HepG2 (cell line): ENCODE data around the gene NEDD1. TPM values are rescaled to one million over a fixed set of nuclear protein-coding genes. Genes with fewer than 3 reads are reported as not detected.

Experiments used
- ATAC-seq: fragments of 200-7000 bp; cut with Tn5 transposase; 3 replicates; pipeline ENCODE4 v1.9.1; 2020; ENCODE audit warnings: mild to moderate bottlenecking, moderate library complexity
- Bru-seq: library from RNA; stranded (reverse); fragments of 400-500 nt; gene quantifications from one replicate; lab custom pipeline; 2021; lab: Mats Ljungman, UMichigan
- BruChase-seq, 2 experiments: library from RNA; stranded (reverse); fragments of 400-500 nt; gene quantifications; one replicate each; lab custom pipeline; 2021; lab: Mats Ljungman, UMichigan
- BruUV-seq: library from RNA; stranded (reverse); fragments of 400-500 nt; replicated peaks from 2 replicates; lab custom pipeline; 2021; lab: Mats Ljungman, UMichigan
- CTCF ChIA-PET: fragments of 300-600 bp; formaldehyde crosslinking; extraction: SDS; loops from one replicate; lab custom pipeline; 2021; ENCODE audit warnings: low total read pairs, inconsistent platforms, low intra/inter-chr PET ratio; lab: Yijun Ruan, JAX
- POLR2A ChIA-PET: fragments of 350-600 bp; sonication (Branson Sonifier 250); formaldehyde crosslinking; loops from one replicate; lab custom pipeline; 2020; ENCODE audit warnings: antibody characterized with exemption, inconsistent platforms; lab: Yijun Ruan, JAX
- DNase-seq: peaks from one replicate; pipeline ENCODE4 v3.0.0-alpha.2; 2015; ENCODE audit warnings: low spot score
- FAIRE-seq: peaks from 3 replicates; lab custom pipeline; 2011; peaks lifted over from hg19 to GRCh38; lab: Jason Lieb, UNC
- H2AFZ ChIP-seq: one replicate; pipeline ENCODE4 v1.6.1; 2011; ENCODE audit warnings: low read length, inconsistent platforms
- H3K27ac ChIP-seq: fragments of 300-600 bp; 3 replicates; pipeline ENCODE4 v1.8.0; 2011; ENCODE audit warnings: mixed run types, mild to moderate bottlenecking, mixed read lengths, low read length, inconsistent platforms; ENCODE audit not compliant: insufficient read depth; ENCODE audit errors: extremely low read length
- H3K27me3 ChIP-seq, 2 experiments: fragments of 200-600 bp in 1 of 2; 2 replicates in 1 of 2; 3 replicates in 1 of 2; pipeline versions ENCODE4 v1.6.0 to v1.8.0; 2011; ENCODE audit warnings: low read length in 2 of 2, mild to moderate bottlenecking in 2 of 2, moderate library complexity in 2 of 2, inconsistent platforms in 1 of 2; ENCODE audit not compliant: insufficient read depth in 2 of 2, control insufficient read depth in 1 of 2
- H3K36me3 ChIP-seq, 2 experiments: fragments of 200-600 bp in 1 of 2; replicated peaks in 1 of 2; 2 replicates in 1 of 2; 3 replicates in 1 of 2; pipeline versions ENCODE4 v1.5.1 to v1.8.0; 2011; ENCODE audit warnings: low read length in 2 of 2, inconsistent platforms in 1 of 2; ENCODE audit not compliant: insufficient read depth in 2 of 2, control insufficient read depth in 1 of 2
- H3K4me1 ChIP-seq: 2 replicates; pipeline ENCODE4 v1.5.1; 2012; ENCODE audit warnings: low read length, inconsistent platforms; ENCODE audit not compliant: insufficient read depth
- H3K4me2 ChIP-seq: 2 replicates; pipeline ENCODE4 v1.6.0; 2011; ENCODE audit warnings: low read depth, low read length, inconsistent platforms
- H3K4me3 ChIP-seq, 3 experiments: fragments of 200-600 bp in 1 of 3; sonication (generic), shearing (Covaris generic) in 1 of 3; replicated peaks in 1 of 3; 2 replicates each; pipeline ENCODE4 v1.5.1; 2011 to 2016; ENCODE audit warnings: low read length in 3 of 3, inconsistent platforms in 2 of 3, low read depth in 2 of 3, mild to moderate bottlenecking in 2 of 3, control low read depth in 1 of 3, mixed read lengths in 1 of 3; ENCODE audit not compliant: insufficient read depth in 1 of 3
- H3K79me2 ChIP-seq: one replicate; pipeline ENCODE4 v1.6.1; 2011; ENCODE audit warnings: low read length, inconsistent platforms; ENCODE audit not compliant: insufficient read depth
- H3K9ac ChIP-seq: 2 replicates; pipeline ENCODE4 v1.6.0; 2011; ENCODE audit warnings: mild to moderate bottlenecking, low read depth, low read length, inconsistent platforms; ENCODE audit not compliant: insufficient read depth
- H3K9me3 ChIP-seq: 2 replicates; pipeline ENCODE4 v1.5.1; 2012; ENCODE audit warnings: mild to moderate bottlenecking, low read length
- H4K20me1 ChIP-seq: 2 replicates; pipeline ENCODE4 v1.6.0; 2011; ENCODE audit warnings: inconsistent platforms, mild to moderate bottlenecking, low read length, moderate library complexity; ENCODE audit not compliant: insufficient read depth
- EP300 ChIP-seq, 3 experiments: sonication (generic) in 1 of 3; formaldehyde crosslinking in 1 of 3; IDR thresholded peaks; 2 replicates each; pipeline versions ENCODE4 v1.5.1 to v1.6.1; 2011 to 2020; ENCODE audit warnings: low read depth in 2 of 3, low read length in 2 of 3, borderline replicate concordance in 1 of 3, improper control_type of control experiment in 1 of 3, mild to moderate bottlenecking in 1 of 3, missing genetic modification reagents in 1 of 3, moderate library complexity in 1 of 3
- GZF1 ChIP-seq: sonication (generic); formaldehyde crosslinking; IDR thresholded peaks from 2 replicates; pipeline ENCODE4 v1.5.1; 2020; ENCODE audit warnings: mild to moderate bottlenecking, missing genetic modification reagents
- HNF4G ChIP-seq, 2 experiments: sonication (generic) in 1 of 2; formaldehyde crosslinking in 1 of 2; IDR thresholded peaks; 2 replicates each; pipeline versions ENCODE4 v1.4.0 to v1.6.1; 2011 to 2020; ENCODE audit warnings: borderline replicate concordance in 2 of 2, low read depth in 2 of 2, mild to moderate bottlenecking in 2 of 2, low read length in 1 of 2, missing genetic modification reagents in 1 of 2, moderate library complexity in 1 of 2
- RFX5 ChIP-seq: IDR thresholded peaks from 2 replicates; pipeline ENCODE4 v1.6.1; 2011; ENCODE audit warnings: low read depth, low read length, improper control_type of control experiment
- SIN3B ChIP-seq: fragments of 150-350 bp; IDR thresholded peaks from 2 replicates; pipeline ENCODE4 v1.6.1; 2014; ENCODE audit warnings: low read length
- SMARCE1 ChIP-seq: fragments of 450-650 bp; IDR thresholded peaks from 2 replicates; pipeline ENCODE4 v1.6.1; 2017; ENCODE audit warnings: borderline replicate concordance
- SP1 ChIP-seq, 2 experiments: fragments of 450-650 bp in 1 of 2; sonication (generic) in 1 of 2; formaldehyde crosslinking in 1 of 2; IDR thresholded peaks; 2 replicates each; pipeline versions ENCODE4 v1.4.0 to v1.6.1; 2016 to 2020; ENCODE audit warnings: missing genetic modification reagents in 1 of 2
- ZBTB38 ChIP-seq: sonication (generic); formaldehyde crosslinking; IDR thresholded peaks from 2 replicates; pipeline ENCODE4 v1.5.1; 2020; ENCODE audit warnings: mild to moderate bottlenecking, missing genetic modification reagents
- ZNF224 ChIP-seq: sonication (generic); formaldehyde crosslinking; IDR thresholded peaks from 2 replicates; pipeline ENCODE4 v1.5.0; 2020; ENCODE audit warnings: mild to moderate bottlenecking, missing genetic modification reagents
- ZNF253 ChIP-seq: sonication (generic); formaldehyde crosslinking; IDR thresholded peaks from 2 replicates; pipeline ENCODE4 v1.8.0; 2022; ENCODE audit warnings: mild to moderate bottlenecking, missing genetic modification reagents, borderline replicate concordance
- WGBS: methylation state at CpG from one replicate; pipeline ENCODE4 v1.1.6; 2017; ENCODE audit warnings: low lambda C conversion rate; 5-methylcytosine and 5-hydroxymethylcytosine counted together
- in situ Hi-C: cut with HindIII; loops from 2 replicates; pipeline ENCODE4 v1.10.0; 2017; ENCODE audit warnings: low pct_unique_long_range_greater_than_20kb; ENCODE audit not compliant: extremely low pct_ligation_motif_present
- intact Hi-C: fragments of 100-400 bp; cut with micrococcal nuclease; formaldehyde crosslinking; loops from one replicate; pipeline ENCODE4 v1.10.0; 2022; ENCODE audit not compliant: unreplicated experiment
- long read RNA-seq, 2 experiments: library from RNA in 1 of 2; library from polyadenylated mRNA in 1 of 2; stranded (forward) in 1 of 2; unstranded in 1 of 2; transcript quantifications; one replicate each; pipeline ENCODE4 v2.0.0, GENCODE V29; 2019 to 2022
- polyA minus RNA-seq, 3 experiments: library from RNA; depleted of rRNA, polyadenylated mRNA; stranded (reverse); fragments of >200 nt; gene quantifications; 2 replicates each; pipeline ENCODE4 v1.2.3, GENCODE V29; 2011; ENCODE audit warnings: low replicate concordance in 1 of 3
- polyA plus RNA-seq, 8 experiments: library from polyadenylated mRNA; depleted of rRNA in 3 of 8; stranded (reverse) in 7 of 8; unstranded in 1 of 8; fragments of >200 nt; fragmentation: Illumina TruSeq in 4 of 8; extraction: Trizol in 4 of 8; gene quantifications; 2 replicates each; pipeline versions ENCODE4 v1.2.1 to v1.2.3, GENCODE V29; 2011 to 2016; ENCODE audit warnings: low read depth in 4 of 8, missing spikeins in 1 of 8, mixed read lengths in 1 of 8; ENCODE audit not compliant: insufficient read depth in 1 of 8
- total RNA-seq, 5 experiments: library from RNA; depleted of rRNA; stranded (reverse); fragments of >200 nt; fragmentation: Illumina TruSeq; extraction: Trizol; gene quantifications; 2 replicates each; pipeline ENCODE4 v1.2.3, GENCODE V29; 2016; ENCODE audit warnings: low read depth in 1 of 5
- TF ChIP-seq, protein P1 (sequence below): sonication (generic); formaldehyde crosslinking; IDR thresholded peaks from 2 replicates; pipeline ENCODE4 v1.8.0; 2022; ENCODE audit warnings: mild to moderate bottlenecking, missing genetic modification reagents; ENCODE audit not compliant: insufficient replicate concordance

The NEDD1 gene, protein sequence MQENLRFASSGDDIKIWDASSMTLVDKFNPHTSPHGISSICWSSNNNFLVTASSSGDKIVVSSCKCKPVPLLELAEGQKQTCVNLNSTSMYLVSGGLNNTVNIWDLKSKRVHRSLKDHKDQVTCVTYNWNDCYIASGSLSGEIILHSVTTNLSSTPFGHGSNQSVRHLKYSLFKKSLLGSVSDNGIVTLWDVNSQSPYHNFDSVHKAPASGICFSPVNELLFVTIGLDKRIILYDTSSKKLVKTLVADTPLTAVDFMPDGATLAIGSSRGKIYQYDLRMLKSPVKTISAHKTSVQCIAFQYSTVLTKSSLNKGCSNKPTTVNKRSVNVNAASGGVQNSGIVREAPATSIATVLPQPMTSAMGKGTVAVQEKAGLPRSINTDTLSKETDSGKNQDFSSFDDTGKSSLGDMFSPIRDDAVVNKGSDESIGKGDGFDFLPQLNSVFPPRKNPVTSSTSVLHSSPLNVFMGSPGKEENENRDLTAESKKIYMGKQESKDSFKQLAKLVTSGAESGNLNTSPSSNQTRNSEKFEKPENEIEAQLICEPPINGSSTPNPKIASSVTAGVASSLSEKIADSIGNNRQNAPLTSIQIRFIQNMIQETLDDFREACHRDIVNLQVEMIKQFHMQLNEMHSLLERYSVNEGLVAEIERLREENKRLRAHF
- total RNA-seq (2016; rRNA removed; fragmentation: Illumina TruSeq; extraction: Trizol) (21.5 and 38.8 TPM in 2 replicates), polyA plus RNA-seq (2011; rRNA removed) (9.6 and 11.2 TPM in 2 replicates), polyA minus RNA-seq (2011; rRNA and poly(A)+ RNA removed; ENCODE audit: low replicate concordance) (14.5 and 29.7 TPM in 2 replicates), Bru-seq, nascent RNA (percentile 71 among the genes with signal in this experiment), BruChase-seq, experiment 1, labeled RNA remaining after a 6-hour chase (percentile 69 among the genes with signal in this experiment), BruChase-seq, experiment 2, labeled RNA remaining after a 2-hour chase (percentile 68 among the genes with signal in this experiment)
- total RNA-seq (2016; cell fraction: cytosol; rRNA removed; fragmentation: Illumina TruSeq; extraction: Trizol; ENCODE audit: low read depth) = 4.3 and 4.9 TPM in 2 replicates
- 23.9 and 39.3 TPM in 2 replicates for total RNA-seq (2016; cell fraction: insoluble cytoplasmic fraction; rRNA removed; fragmentation: Illumina TruSeq; extraction: Trizol)
- total RNA-seq (2016; cell fraction: membrane; rRNA removed; fragmentation: Illumina TruSeq; extraction: Trizol) = 13.0 and 16.5 TPM in 2 replicates
- 13.5 and 16.7 TPM in 2 replicates for total RNA-seq (2016; cell fraction: nucleus; rRNA removed; fragmentation: Illumina TruSeq; extraction: Trizol)
- 4.1 and 7.1 TPM in 2 replicates for polyA plus RNA-seq (2011; cell fraction: cytosol; rRNA removed)
- polyA plus RNA-seq (2011; cell fraction: nucleus; rRNA removed) = 3.6 and 4.4 TPM in 2 replicates
- polyA plus RNA-seq (2012) = 7.4 and 10.4 TPM in 2 replicates
- polyA plus RNA-seq (2016; cell fraction: cytosol; fragmentation: Illumina TruSeq; extraction: Trizol; ENCODE audit: low read depth) = 1.4 TPM in 2 replicates
- 23.4 and 25.8 TPM in 2 replicates for polyA plus RNA-seq (2016; cell fraction: insoluble cytoplasmic fraction; fragmentation: Illumina TruSeq; extraction: Trizol; ENCODE audit: low read depth)
- polyA plus RNA-seq (2016; cell fraction: membrane; fragmentation: Illumina TruSeq; extraction: Trizol; ENCODE audit: low read depth) = 4.9 and 5.6 TPM in 2 replicates
- 14.5 and 16.1 TPM in 2 replicates for polyA plus RNA-seq (2016; cell fraction: nucleus; fragmentation: Illumina TruSeq; extraction: Trizol; ENCODE audit: insufficient read depth, low read depth)
- 14.4 and 14.9 TPM in 2 replicates for polyA minus RNA-seq (2011; cell fraction: cytosol; rRNA and poly(A)+ RNA removed)
- 16.0 and 22.9 TPM in 2 replicates for polyA minus RNA-seq (2011; cell fraction: nucleus; rRNA and poly(A)+ RNA removed)
- long read RNA-seq, experiment 1, partial matches to known transcripts = 3 of 10 reads
- long read RNA-seq, experiment 1, other reads (novel, unspliced or antisense) = 6 of 10 reads
- long read RNA-seq, experiment 2, partial matches to known transcripts = 0 of 13 reads
- long read RNA-seq, experiment 2, other reads (novel, unspliced or antisense) = 13 of 13 reads

DNA sequence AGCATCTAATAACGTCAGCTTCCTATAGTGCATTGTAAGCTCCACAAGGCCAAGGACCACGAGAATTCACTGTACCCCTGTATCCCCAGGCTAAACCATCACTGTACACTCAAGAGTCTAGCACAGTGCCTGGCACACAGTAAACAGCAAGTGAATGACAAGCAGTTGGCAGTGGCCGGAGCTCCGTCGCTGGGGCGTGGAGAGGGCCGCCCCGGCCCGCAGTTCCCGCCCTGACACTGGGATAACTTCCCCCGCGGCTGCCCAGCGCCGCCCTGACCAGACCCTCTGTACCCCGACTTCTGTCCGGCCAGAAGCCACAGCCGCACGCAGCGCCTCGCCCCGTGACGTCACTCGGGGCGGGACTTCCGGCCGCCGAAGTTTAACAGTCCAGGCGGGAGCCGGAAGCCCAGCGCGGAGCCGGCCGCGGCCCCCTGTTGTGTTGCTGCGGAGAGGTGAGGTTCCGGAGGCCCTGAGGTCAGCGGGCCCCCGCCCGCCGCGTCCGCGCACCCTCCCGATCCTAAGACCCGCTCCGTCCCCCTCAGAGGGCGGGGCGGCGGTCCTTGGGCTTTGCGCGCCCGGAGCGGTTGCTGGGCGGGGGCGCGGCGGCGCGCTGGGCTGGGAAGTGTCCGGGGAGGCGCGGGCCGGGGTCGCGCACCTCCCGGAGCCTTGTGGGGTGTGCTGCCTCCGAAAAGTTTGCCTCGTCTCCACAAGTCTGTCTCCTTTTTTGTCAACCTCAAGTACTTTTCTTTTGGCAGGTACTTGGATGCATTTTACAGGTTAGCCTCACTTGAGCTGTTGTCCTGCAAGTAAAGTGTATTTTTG, at the start of gene NEDD1:
TSS of gene NEDD1 (plus strand) at position 409 of the 822 bp plus-strand sequence. CDS start 2,503 bp downstream, outside the sequence.
- peak within 1 kb of the TSS; percentile 98 for H2AFZ ChIP-seq
- intact Hi-C loops = no loop called here
- peak; percentile 98 for ATAC-seq
- TF ChIP-seq ZBTB38 (CRISPR knock-in tag) = peak; percentile 64; the same call in 1 of the 2 replicates
- no peak for TF ChIP-seq SIN3B
- TF ChIP-seq HNF4G (IDR thresholded peaks at IDR 0.05; ENCODE audit: borderline replicate concordance, low read depth, low read length) = no peak
- peak; percentile 5; the same call in 1 of the 2 replicates for TF ChIP-seq HNF4G (CRISPR knock-in tag; IDR thresholded peaks at IDR 0.05; ENCODE audit: borderline replicate concordance, low read depth)
- peak; percentile 40 for TF ChIP-seq RFX5
- TF ChIP-seq SP1 (IDR thresholded peaks at IDR 0.05) = no peak
- TF ChIP-seq SP1 (CRISPR knock-in tag; IDR thresholded peaks at IDR 0.05) = no peak
- no peak for TF ChIP-seq SMARCE1
- peak in 1 of 2 experiments; percentile 24; a peak in 1 of 4 replicates for TF ChIP-seq EP300 (IDR thresholded peaks at IDR 0.05; ENCODE audit: low read depth in 2 of 2, low read length in 2 of 2)
- TF ChIP-seq EP300 (CRISPR knock-in tag; IDR thresholded peaks at IDR 0.05; ENCODE audit: borderline replicate concordance) = no peak
- no peak for TF ChIP-seq GZF1 (CRISPR knock-in tag)
- no peak for TF ChIP-seq ZNF224 (CRISPR knock-in tag)
- no peak for TF ChIP-seq ZNF253 (CRISPR knock-in tag)
- TF ChIP-seq, protein P1, sequence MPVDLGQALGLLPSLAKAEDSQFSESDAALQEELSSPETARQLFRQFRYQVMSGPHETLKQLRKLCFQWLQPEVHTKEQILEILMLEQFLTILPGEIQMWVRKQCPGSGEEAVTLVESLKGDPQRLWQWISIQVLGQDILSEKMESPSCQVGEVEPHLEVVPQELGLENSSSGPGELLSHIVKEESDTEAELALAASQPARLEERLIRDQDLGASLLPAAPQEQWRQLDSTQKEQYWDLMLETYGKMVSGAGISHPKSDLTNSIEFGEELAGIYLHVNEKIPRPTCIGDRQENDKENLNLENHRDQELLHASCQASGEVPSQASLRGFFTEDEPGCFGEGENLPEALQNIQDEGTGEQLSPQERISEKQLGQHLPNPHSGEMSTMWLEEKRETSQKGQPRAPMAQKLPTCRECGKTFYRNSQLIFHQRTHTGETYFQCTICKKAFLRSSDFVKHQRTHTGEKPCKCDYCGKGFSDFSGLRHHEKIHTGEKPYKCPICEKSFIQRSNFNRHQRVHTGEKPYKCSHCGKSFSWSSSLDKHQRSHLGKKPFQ = no peak

More for the DNA sequence above, at the start of gene NEDD1:
- FAIRE-seq (no peak), DNase-seq (peak; percentile 79)
- WGBS = 3% methylated on average over 14 of the region's 68 CpGs
- peaks cover 15% of the 10 kb centered on the region for H3K79me2 ChIP-seq
- H3K4me3 ChIP-seq = peak within 1 kb of the TSS; percentile 73 to 85 (median 81)
- peaks cover 23% of the 10 kb centered on the region for H3K4me1 ChIP-seq
- BruUV-seq = no TSS peak
- no peaks in the 10 kb centered on the region for H3K9me3 ChIP-seq
- H3K4me2 ChIP-seq = peak within 1 kb of the TSS; percentile 85
- H3K9ac ChIP-seq = peak within 1 kb of the TSS; percentile 82
- POLR2A ChIA-PET = no interaction called here
- H3K27ac ChIP-seq = peak within 1 kb of the TSS; percentile 80
- H3K27me3 ChIP-seq = no peaks in the 10 kb centered on the region; a peak in 1 of 5 replicates
- H3K36me3 ChIP-seq = no peaks in the 10 kb centered on the region; a peak in 1 of 5 replicates
- no peaks in the 10 kb centered on the region for H4K20me1 ChIP-seq
- CTCF ChIA-PET = no interaction called here
- in situ Hi-C loops = no loop called here
